GM18519 (cell line): ENCODE data around the gene VAV3.

ENCODE experiments used
- ATAC-seq: cut with Tn5 transposase; IDR thresholded peaks from one replicate; pipeline ENCODE4 v1.9.1; 2021; ENCODE audit warnings: mild to moderate bottlenecking, moderate library complexity; ENCODE audit not compliant: unreplicated experiment, low FRiP score

The VAV3 gene

GRCh38 chr1:107974090-107974489 is 9.1 kb upstream of the VAV3 start:
- ATAC-seq, result no peak

- ATAC-seq, result no peak
Observed at GRCh38 chr1:107972391-107973180, 7.6 kb upstream of the VAV3 start.

- ATAC-seq, result no peak
Observed at GRCh38 chr1:107966550-107966949, 1.6 kb upstream of the VAV3 start.

- no peak for ATAC-seq
Observed at GRCh38 chr1:107964336-107965109, 457 bp downstream of the VAV3 start.

GRCh38 chr1:107963601-107964335 is 1.2 kb downstream of the VAV3 start:
- ATAC-seq, result peak; percentile 74

GRCh38 chr1:107963008-107963407 is 2.0 kb downstream of the VAV3 start:
- no peak for ATAC-seq

- no peak for ATAC-seq
Observed at GRCh38 chr1:107954719-107955415, 10.1 kb downstream of the VAV3 start.

GRCh38 chr1:107954126-107954525 is 10.9 kb downstream of the VAV3 start:
- ATAC-seq, result no peak

- ATAC-seq, result no peak
Observed at GRCh38 chr1:107953556-107953955, 11.4 kb downstream of the VAV3 start.

- ATAC-seq, result no peak
Observed at GRCh38 chr1:107952989-107953388, 12.0 kb downstream of the VAV3 start.

GRCh38 chr1:107950464-107950863 is 14.5 kb downstream of the VAV3 start:
- ATAC-seq, result no peak

- ATAC-seq, result peak; percentile 86
Observed at GRCh38 chr1:107949467-107950253, 15.3 kb downstream of the VAV3 start.

- no peak for ATAC-seq
Observed at GRCh38 chr1:107946794-107947193, 18.2 kb downstream of the VAV3 start.

- ATAC-seq, result no peak
Observed at GRCh38 chr1:107943694-107944093, 21.3 kb downstream of the VAV3 start.

- ATAC-seq, result no peak
Observed at GRCh38 chr1:107942814-107943213, 22.2 kb downstream of the VAV3 start.

GRCh38 chr1:107941531-107941930 is 23.4 kb downstream of the VAV3 start:
- no peak for ATAC-seq

GRCh38 chr1:107941123-107941522 is 23.9 kb downstream of the VAV3 start:
- ATAC-seq, result no peak

- no peak for ATAC-seq
Observed at GRCh38 chr1:107940701-107941100, 24.3 kb downstream of the VAV3 start.

GRCh38 chr1:107940017-107940577 is 24.9 kb downstream of the VAV3 start:
- ATAC-seq, result no peak
